Stomach (tissue), 9 donors: ENCODE measurements around the gene PRR22. TPM values are rescaled to one million over a fixed set of nuclear protein-coding genes. Genes with fewer than 3 reads are reported as not detected.

Source experiments
- DNase-seq, 2 donors: peaks; one replicate each; pipeline versions ENCODE4 v3.0.0 to v3.0.0-alpha.2; 2013 to 2019
- H3K27ac ChIP-seq, 5 donors: fragments of 200-600 bp in 4 of 5; sonication (generic) in 4 of 5; one replicate each; pipeline ENCODE4 v1.5.1; 2013 to 2019; ENCODE audit warnings: mild to moderate bottlenecking in 1 of 5, moderate library complexity in 1 of 5
- H3K27me3 ChIP-seq, 3 donors: fragments of 200-600 bp; sonication (generic); one replicate each; pipeline ENCODE4 v1.5.1; 2017 to 2019; ENCODE audit warnings: mixed run types in 1 of 3
- H3K36me3 ChIP-seq, 4 donors: fragments of 200-600 bp; sonication (generic); 1 replicate in 3 of 4; 2 replicates in 1 of 4; pipeline ENCODE4 v1.5.1; 2016 to 2019
- H3K4me1 ChIP-seq, 4 donors: fragments of 200-600 bp; sonication (generic); one replicate each; pipeline ENCODE4 v1.5.1; 2016 to 2019
- H3K4me3 ChIP-seq, 4 donors: fragments of 200-600 bp; sonication (generic) in 3 of 4; one replicate each; pipeline ENCODE4 v1.5.1; 2016 to 2019; ENCODE audit warnings: mild to moderate bottlenecking in 1 of 4
- H3K9me3 ChIP-seq, 4 donors: fragments of 200-600 bp; sonication (generic); one replicate each; pipeline ENCODE4 v1.5.1; 2016 to 2019
- CTCF ChIP-seq, 7 experiments: fragments of 450-650 bp in 4 of 7; fragments of 200-600 bp in 3 of 7; sonication (generic) in 3 of 7; IDR thresholded peaks; one replicate each; pipeline ENCODE4 v1.5.1; 2016 to 2019; ENCODE audit warnings: antibody characterized with exemption in 7 of 7, control low read depth in 2 of 7, mild to moderate bottlenecking in 1 of 7
- EP300 ChIP-seq: sonication (generic); formaldehyde crosslinking; IDR thresholded peaks from one replicate; pipeline ENCODE4 v1.6.1; 2017; ENCODE audit warnings: antibody characterized with exemption
- POLR2A ChIP-seq, 4 donors: fragments of 450-650 bp; IDR thresholded peaks; one replicate each; pipeline ENCODE4 v1.6.1; 2016; ENCODE audit warnings: antibody characterized with exemption in 4 of 4, control low read depth in 2 of 4, mild to moderate bottlenecking in 1 of 4, moderate library complexity in 1 of 4
- POLR2AphosphoS5 ChIP-seq, 3 donors: sonication (generic); formaldehyde crosslinking; IDR thresholded peaks; one replicate each; pipeline ENCODE4 v1.6.1; 2016; ENCODE audit warnings: antibody characterized with exemption in 3 of 3
- WGBS, 5 donors: extraction: QIAGEN DNeasy Blood & Tissue Kit in 3 of 5; methylation state at CpG; one replicate each; pipeline versions ENCODE4 v1.1.5 to v1.1.7; 2013 to 2018; 5-methylcytosine and 5-hydroxymethylcytosine counted together
- intact Hi-C: fragments of 100-400 bp; cut with DNase I; formaldehyde crosslinking; loops from one replicate; pipeline ENCODE4 v1.15.1; 2023; ENCODE audit warnings: low total_unique reads
- polyA plus RNA-seq, 3 donors: library from polyadenylated mRNA; stranded (reverse); fragments of 200-250 nt; gene quantifications; one replicate each; pipeline ENCODE4 v1.2.3, GENCODE V29; 2013
- total RNA-seq, 5 donors: library from RNA; depleted of rRNA; stranded (reverse); fragments of >200 nt; gene quantifications; one replicate each; pipeline versions ENCODE4 v1.1.0 to v1.2.3, GENCODE V29; 2014 to 2016
- donor health status: healthy with polysubstance abuse.
- donor health status: Bipolar disorder and iron deficiency.
- donor health status: healthy.

The PRR22 gene
- total and polyA plus RNA-seq, 8 donors: 0.73 to 12.1 (median 6.4) TPM; not detected in 1

- no peaks in the 10 kb centered on the region for H3K4me1 ChIP-seq
- TF ChIP-seq CTCF (IDR thresholded peaks at IDR 0.05) (no peak), POLR2A (IDR thresholded peaks at IDR 0.05) (no peak), POLR2AphosphoS5 (IDR thresholded peaks at IDR 0.05) (no peak), EP300 (no peak)
- H3K27me3 ChIP-seq: peaks cover 0 to 7% (median 0%) of the 10 kb centered on the region in 3 donors
- no peak overlapping the region for H3K27ac ChIP-seq
- H3K9me3 ChIP-seq: no peaks in the 10 kb centered on the region
- no peak for DNase-seq
- H3K4me3 ChIP-seq: no peak overlapping the region
- WGBS, 5 donors: 82 to 88% (median 84%) methylated on average over 10 of the region's 10 CpGs
- H3K36me3 ChIP-seq: no peaks in the 10 kb centered on the region
- intact Hi-C loops: no loop called here
These were observed 16.6 kb downstream of the PRR22 start for GRCh38 chr19:5767949-5768348.

GRCh38 chr19:5765220-5765619, 19.3 kb downstream of the PRR22 start:
- Histone ChIP-seq H3K4me1 (no peaks in the 10 kb centered on the region), H3K27ac (no peak overlapping the region), H3K27me3 (no peaks in the 10 kb centered on the region), H3K36me3 (no peaks in the 10 kb centered on the region), H3K9me3 (no peaks in the 10 kb centered on the region), H3K4me3 (no peak overlapping the region)
- no peak for DNase-seq
- WGBS, 5 donors: 90 to 93% (median 92%) methylated on average over 3 of the region's 3 CpGs
- intact Hi-C loops: no loop called here
- TF ChIP-seq POLR2A (IDR thresholded peaks at IDR 0.05): no peak

- Histone ChIP-seq H3K27me3 (peaks cover 0 to 16% (median 0%) of the 10 kb centered on the region in 3 donors), H3K4me1 (no peaks in the 10 kb centered on the region), H3K9me3 (no peaks in the 10 kb centered on the region), H3K4me3 (no peak overlapping the region), H3K36me3 (no peaks in the 10 kb centered on the region), H3K27ac (no peak overlapping the region)
- intact Hi-C loops: no loop called here
- DNase-seq: no peak
- WGBS, 5 donors: 88 to 92% (median 91%) methylated on average over 5 of the region's 5 CpGs
- TF ChIP-seq POLR2A (IDR thresholded peaks at IDR 0.05): no peak
- no peak for TF ChIP-seq EP300
- no peak for TF ChIP-seq CTCF (IDR thresholded peaks at IDR 0.05)
- TF ChIP-seq POLR2AphosphoS5 (IDR thresholded peaks at IDR 0.05): no peak
These were observed 21.8 kb downstream of the PRR22 start for GRCh38 chr19:5762608-5763217.

GRCh38 chr19:5753743-5754142, 30.8 kb downstream of the PRR22 start:
- Histone ChIP-seq H3K4me1 (no peaks in the 10 kb centered on the region), H3K27me3 (peaks cover 0 to 33% (median 0%) of the 10 kb centered on the region in 3 donors), H3K36me3 (no peaks in the 10 kb centered on the region), H3K9me3 (no peaks in the 10 kb centered on the region), H3K4me3 (no peak overlapping the region), H3K27ac (no peak overlapping the region)
- intact Hi-C loops: no loop called here
- WGBS, 5 donors: 67 to 78% (median 73%) methylated on average over 6 of the region's 6 CpGs
- TF ChIP-seq POLR2AphosphoS5 (IDR thresholded peaks at IDR 0.05) (no peak), EP300 (no peak), POLR2A (IDR thresholded peaks at IDR 0.05) (no peak), CTCF (IDR thresholded peaks at IDR 0.05) (no peak)
- no peak for DNase-seq

- no peaks in the 10 kb centered on the region for H3K36me3 ChIP-seq
- peaks cover 0 to 38% (median 0%) of the 10 kb centered on the region in 3 donors for H3K27me3 ChIP-seq
- no peak for DNase-seq
- TF ChIP-seq POLR2AphosphoS5 (IDR thresholded peaks at IDR 0.05): no peak
- TF ChIP-seq EP300: no peak
- no peak for TF ChIP-seq POLR2A (IDR thresholded peaks at IDR 0.05)
- no peak for TF ChIP-seq CTCF (IDR thresholded peaks at IDR 0.05)
- H3K4me3 ChIP-seq: no peak overlapping the region
- H3K9me3 ChIP-seq: no peaks in the 10 kb centered on the region
- intact Hi-C loops: no loop called here
- 75 to 88% (median 75%) methylated on average over 7 of the region's 7 CpGs for WGBS, 5 donors
- H3K27ac ChIP-seq: no peak overlapping the region
- no peaks in the 10 kb centered on the region for H3K4me1 ChIP-seq
These were observed 32.8 kb downstream of the PRR22 start for GRCh38 chr19:5751709-5752108.
